Measurements from ENCODE around the gene ATN1.

Gene ATN1

GRCh38 chr12:6956021-6956727, 28.4 kb downstream of the ATN1 start:
- Histone ChIP-seq H3K79me2 (ENCODE audit: insufficient read depth, low read depth) (no peaks in the 10 kb centered on the region), H3K9ac (no peak overlapping the region), H3K4me1 (ENCODE audit: low read depth, poor library complexity, severe bottlenecking) (peaks cover 22% of the 10 kb centered on the region), H3K4me2 (no peak overlapping the region), H3K36me3 (ENCODE audit: insufficient read depth) (no peaks in the 10 kb centered on the region), H4K20me1 (ENCODE audit: insufficient read depth) (no peaks in the 10 kb centered on the region), H2AFZ (ENCODE audit: low read depth) (no peak overlapping the region), H3K4me3 (IDR thresholded peaks at IDR 0.05; ENCODE audit: insufficient read depth, low read depth, low read length) (no peak overlapping the region), H3K27ac (no peak overlapping the region), H3K27me3 (ENCODE audit: insufficient read depth, low read depth) (no peaks in the 10 kb centered on the region)
- no peak for TF ChIP-seq CTCF (conservative IDR thresholded peaks at IDR 0.05; ENCODE audit: low read depth, low read length)

- Histone ChIP-seq H3K27me3 (ENCODE audit: insufficient read depth, low read depth) (no peaks in the 10 kb centered on the region), H4K20me1 (ENCODE audit: insufficient read depth) (no peaks in the 10 kb centered on the region), H3K79me2 (ENCODE audit: insufficient read depth, low read depth) (no peaks in the 10 kb centered on the region), H2AFZ (ENCODE audit: low read depth) (no peak overlapping the region), H3K4me1 (ENCODE audit: low read depth, poor library complexity, severe bottlenecking) (peaks cover 22% of the 10 kb centered on the region), H3K9ac (no peak overlapping the region), H3K4me3 (IDR thresholded peaks at IDR 0.05; ENCODE audit: insufficient read depth, low read depth, low read length) (no peak overlapping the region), H3K4me2 (no peak overlapping the region), H3K36me3 (ENCODE audit: insufficient read depth) (no peaks in the 10 kb centered on the region), H3K27ac (no peak overlapping the region)
- TF ChIP-seq CTCF (conservative IDR thresholded peaks at IDR 0.05; ENCODE audit: low read depth, low read length), result no peak
Observed at GRCh38 chr12:6957151-6957701, 29.5 kb downstream of the ATN1 start.

GRCh38 chr12:6957741-6958608, 30.2 kb downstream of the ATN1 start:
- Histone ChIP-seq H4K20me1 (ENCODE audit: insufficient read depth) (no peaks in the 10 kb centered on the region), H3K79me2 (ENCODE audit: insufficient read depth, low read depth) (no peaks in the 10 kb centered on the region), H3K9ac (no peak overlapping the region), H3K4me1 (ENCODE audit: low read depth, poor library complexity, severe bottlenecking) (peaks cover 18% of the 10 kb centered on the region), H3K27ac (no peak overlapping the region), H3K36me3 (ENCODE audit: insufficient read depth) (no peaks in the 10 kb centered on the region), H3K4me3 (IDR thresholded peaks at IDR 0.05; ENCODE audit: insufficient read depth, low read depth, low read length) (no peak overlapping the region), H3K27me3 (ENCODE audit: insufficient read depth, low read depth) (no peaks in the 10 kb centered on the region), H2AFZ (ENCODE audit: low read depth) (no peak overlapping the region), H3K4me2 (no peak overlapping the region)
- TF ChIP-seq CTCF (conservative IDR thresholded peaks at IDR 0.05; ENCODE audit: low read depth, low read length), result no peak

GRCh38 chr12:6958609-6959057, 30.9 kb downstream of the ATN1 start:
- H3K4me1 ChIP-seq (ENCODE audit: low read depth, poor library complexity, severe bottlenecking), result peaks cover 11% of the 10 kb centered on the region
- no peak overlapping the region for H2AFZ ChIP-seq (ENCODE audit: low read depth)
- no peaks in the 10 kb centered on the region for H3K27me3 ChIP-seq (ENCODE audit: insufficient read depth, low read depth)
- H3K4me2 ChIP-seq, result no peak overlapping the region
- no peak overlapping the region for H3K9ac ChIP-seq
- no peak overlapping the region for H3K27ac ChIP-seq
- H3K4me3 ChIP-seq (IDR thresholded peaks at IDR 0.05; ENCODE audit: insufficient read depth, low read depth, low read length), result no peak overlapping the region
- H3K79me2 ChIP-seq (ENCODE audit: insufficient read depth, low read depth), result no peaks in the 10 kb centered on the region
- TF ChIP-seq CTCF (conservative IDR thresholded peaks at IDR 0.05; ENCODE audit: low read depth, low read length), result no peak
- no peaks in the 10 kb centered on the region for H3K36me3 ChIP-seq (ENCODE audit: insufficient read depth)
- no peaks in the 10 kb centered on the region for H4K20me1 ChIP-seq (ENCODE audit: insufficient read depth)

Measured in KMS-11 (cell line).